MM.1S (cell line): Measurements from ENCODE around the gene RABL6.

Experiments used
- DNase-seq: peaks from one replicate; pipeline ENCODE4 v3.0.0-alpha.2; 2015
- H2AFZ ChIP-seq: fragments of 300-600 bp; sonication (generic); 2 replicates; pipeline ENCODE4 v1.6.0; 2016; ENCODE audit warnings: antibody characterized with exemption, low read length
- H3F3A ChIP-seq: fragments of 300-600 bp; sonication (generic); 2 replicates; pipeline ENCODE4 v1.6.1; 2016; ENCODE audit warnings: mild to moderate bottlenecking, antibody characterized with exemption, low read length, moderate library complexity, mixed read lengths; ENCODE audit not compliant: insufficient read depth
- H3K27ac ChIP-seq: fragments of 300-600 bp; sonication (generic); 2 replicates; pipeline ENCODE4 v1.5.1; 2016; ENCODE audit warnings: mild to moderate bottlenecking, low read length
- H3K27me3 ChIP-seq: fragments of 300-600 bp; sonication (generic); replicated peaks from 2 replicates; pipeline ENCODE4 v1.6.0; 2016; ENCODE audit warnings: low read length; ENCODE audit not compliant: insufficient read depth
- H3K36me3 ChIP-seq: fragments of 300-600 bp; sonication (generic); replicated peaks from 2 replicates; pipeline ENCODE4 v1.6.1; 2016; ENCODE audit warnings: mild to moderate bottlenecking, low read length, mixed read lengths; ENCODE audit not compliant: insufficient read depth
- H3K4me1 ChIP-seq: fragments of 300-600 bp; sonication (generic); 2 replicates; pipeline ENCODE4 v1.6.1; 2016; ENCODE audit warnings: low read length, mixed read lengths
- H3K4me2 ChIP-seq: fragments of 300-600 bp; sonication (generic); 2 replicates; pipeline ENCODE4 v1.6.0; 2016; ENCODE audit warnings: low read depth, low read length
- H3K4me3 ChIP-seq: fragments of 300-600 bp; sonication (generic); 2 replicates; pipeline ENCODE4 v1.5.1; 2016; ENCODE audit warnings: low read length, mixed read lengths
- H3K79me2 ChIP-seq: fragments of 300-600 bp; sonication (generic); 2 replicates; pipeline ENCODE4 v1.6.1; 2016; ENCODE audit warnings: mixed run types, low read length, mixed read lengths
- H3K9ac ChIP-seq: fragments of 300-600 bp; sonication (generic); 2 replicates; pipeline ENCODE4 v1.6.1; 2016; ENCODE audit warnings: low read length, mixed read lengths
- H3K9me2 ChIP-seq: fragments of 300-600 bp; sonication (generic); replicated peaks from 2 replicates; pipeline ENCODE4 v1.6.1; 2016; ENCODE audit warnings: mild to moderate bottlenecking, low read length, mixed read lengths; ENCODE audit not compliant: insufficient read depth
- H3K9me3 ChIP-seq: fragments of 300-600 bp; sonication (generic); replicated peaks from 2 replicates; pipeline ENCODE4 v1.6.1; 2016; ENCODE audit warnings: mild to moderate bottlenecking, low read length, mixed read lengths; ENCODE audit not compliant: insufficient read depth
- H4K20me1 ChIP-seq: fragments of 300-600 bp; sonication (generic); 2 replicates; pipeline ENCODE4 v1.6.1; 2016; ENCODE audit warnings: mild to moderate bottlenecking, low read length, moderate library complexity, mixed read lengths; ENCODE audit not compliant: insufficient read depth
- CTCF ChIP-seq: fragments of 300-600 bp; sonication (generic); IDR thresholded peaks from 2 replicates; pipeline ENCODE4 v1.5.1; 2016; ENCODE audit warnings: antibody characterized with exemption, low read length, mixed read lengths
- EZH2 ChIP-seq: fragments of 300-600 bp; sonication (generic); optimal IDR thresholded peaks from 2 replicates; pipeline ENCODE3; 2017; ENCODE audit warnings: low read depth, mild to moderate bottlenecking, antibody characterized with exemption, low read length, mixed read lengths
- EZH2phosphoT487 ChIP-seq: fragments of 300-600 bp; sonication (generic); IDR thresholded peaks from 2 replicates; pipeline ENCODE4 v1.6.1; 2018; ENCODE audit warnings: antibody characterized with exemption, low read length

RABL6 gene

DNA sequence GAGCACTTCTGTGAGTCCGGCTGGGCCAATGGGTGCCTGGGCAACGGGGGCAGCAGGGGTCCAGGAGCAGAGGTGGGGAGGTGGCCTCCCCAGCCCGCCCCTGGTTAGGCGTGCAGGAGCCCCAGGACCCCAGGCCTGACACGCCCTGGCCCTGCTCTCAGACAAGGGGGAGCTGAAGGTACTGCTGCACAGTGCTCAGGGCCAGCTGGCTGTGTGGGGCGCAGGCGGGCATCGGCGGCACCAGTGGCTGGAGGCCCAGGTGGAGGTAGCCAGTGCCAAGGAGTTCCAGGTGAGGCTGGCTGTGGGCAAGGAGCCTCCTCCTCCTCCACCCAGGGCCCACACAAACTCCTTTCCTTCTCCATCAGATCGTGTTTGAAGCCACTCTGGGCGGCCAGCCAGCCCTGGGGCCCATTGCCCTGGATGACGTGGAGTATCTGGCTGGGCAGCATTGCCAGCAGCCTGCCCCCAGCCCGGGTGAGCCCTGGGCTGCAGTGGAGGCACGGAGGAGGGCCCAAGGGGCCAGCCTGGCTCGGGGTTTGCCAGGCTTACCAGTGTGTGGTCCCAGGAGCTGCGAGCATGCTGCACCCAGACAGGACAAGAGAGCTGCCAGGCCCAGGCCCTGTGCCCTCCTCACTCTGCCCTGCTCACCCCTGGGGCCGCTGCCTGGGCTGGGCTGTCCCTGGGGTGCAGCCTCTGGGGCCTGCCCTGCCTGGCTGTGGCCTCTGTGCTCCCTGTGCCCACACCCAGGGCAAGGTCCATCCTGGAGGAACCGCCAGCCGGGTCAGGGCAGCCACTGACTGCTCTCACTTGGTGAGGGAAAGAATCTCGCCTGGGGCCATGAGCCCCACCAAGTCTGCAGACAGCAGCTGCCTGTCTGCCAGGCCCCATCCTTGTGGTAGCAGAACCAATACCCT, 51.4 kb downstream of the RABL6 start:
- DNase-seq, result no peak
- Histone ChIP-seq H3K9me2 (no peaks in the 10 kb centered on the region), H3K9me3 (no peaks in the 10 kb centered on the region), H3K27ac (no peak overlapping the region), H3K4me1 (no peaks in the 10 kb centered on the region), H3K27me3 (no peaks in the 10 kb centered on the region), H2AFZ (no peak overlapping the region), H3F3A (no peaks in the 10 kb centered on the region), H3K4me2 (no peak overlapping the region), H4K20me1 (no peaks in the 10 kb centered on the region), H3K36me3 (no peaks in the 10 kb centered on the region; the same call in 1 of the 2 replicates), H3K4me3 (no peak overlapping the region), H3K79me2 (peaks cover 18% of the 10 kb centered on the region), H3K9ac (no peak overlapping the region)
- no peak for TF ChIP-seq EZH2
- TF ChIP-seq EZH2phosphoT487, result no peak
- TF ChIP-seq CTCF, result no peak

GRCh38 chr9:136860529-136860928, 52.8 kb downstream of the RABL6 start:
- peaks cover 30% of the 10 kb centered on the region for H3K79me2 ChIP-seq
- no peaks in the 10 kb centered on the region for H3K27me3 ChIP-seq
- no peak overlapping the region for H3K4me2 ChIP-seq
- H3K27ac ChIP-seq, result no peak overlapping the region
- H3K9me2 ChIP-seq, result no peaks in the 10 kb centered on the region
- no peaks in the 10 kb centered on the region; the same call in 1 of the 2 replicates for H3K36me3 ChIP-seq
- peaks cover 7% of the 10 kb centered on the region; the same call in 1 of the 2 replicates for H3K4me1 ChIP-seq
- no peak for TF ChIP-seq EZH2
- TF ChIP-seq CTCF, result no peak
- TF ChIP-seq EZH2phosphoT487, result no peak
- no peak for DNase-seq
- H3K9ac ChIP-seq, result no peak overlapping the region
- H3K9me3 ChIP-seq, result no peaks in the 10 kb centered on the region
- no peak overlapping the region for H2AFZ ChIP-seq
- no peaks in the 10 kb centered on the region for H3F3A ChIP-seq
- no peak overlapping the region for H3K4me3 ChIP-seq
- no peaks in the 10 kb centered on the region for H4K20me1 ChIP-seq

- no peak overlapping the region for H3K4me3 ChIP-seq
- H3K27me3 ChIP-seq, result no peaks in the 10 kb centered on the region
- no peak for DNase-seq
- H4K20me1 ChIP-seq, result no peaks in the 10 kb centered on the region
- no peaks in the 10 kb centered on the region for H3K9me3 ChIP-seq
- no peak overlapping the region for H3K4me2 ChIP-seq
- no peak overlapping the region for H3K9ac ChIP-seq
- peaks cover 7% of the 10 kb centered on the region; the same call in 1 of the 2 replicates for H3K4me1 ChIP-seq
- no peak overlapping the region for H3K27ac ChIP-seq
- no peaks in the 10 kb centered on the region; the same call in 1 of the 2 replicates for H3K36me3 ChIP-seq
- H3K9me2 ChIP-seq, result no peaks in the 10 kb centered on the region
- H3K79me2 ChIP-seq, result peaks cover 36% of the 10 kb centered on the region
- no peak overlapping the region for H2AFZ ChIP-seq
- TF ChIP-seq CTCF, result no peak
- no peaks in the 10 kb centered on the region for H3F3A ChIP-seq
Observed at GRCh38 chr9:136860933-136861873, 53.5 kb downstream of the RABL6 start.
